CD4-positive, alpha-beta T cell (primary cell): Measurements from ENCODE around the gene GRID2. TPM values are rescaled to one million over a fixed set of nuclear protein-coding genes. Genes with fewer than 3 reads are reported as not detected.

Experiments
- ATAC-seq: fragments of 200-7000 bp; cut with Tn5 transposase; one replicate; pipeline ENCODE4 v1.10.0; 2022; ENCODE audit warnings: mild to moderate bottlenecking; ENCODE audit not compliant: poor library complexity
- CTCF ChIA-PET: fragments of 350-600 bp; sonication (Branson Sonifier 250); formaldehyde crosslinking; loops from one replicate; lab custom pipeline; 2021; ENCODE audit warnings: antibody characterized with exemption, inconsistent platforms; lab: Charles Lee
- POLR2A ChIA-PET: fragments of 350-600 bp; sonication (Branson Sonifier 250); formaldehyde crosslinking; loops from one replicate; lab custom pipeline; 2021; ENCODE audit warnings: antibody characterized with exemption, inconsistent platforms; lab: Charles Lee
- DNase-seq, 14 experiments: peaks; one replicate each; pipeline ENCODE4 v3.0.0-alpha.2; 2013 to 2020; ENCODE audit warnings: mixed read lengths in 2 of 14
- H3K27ac ChIP-seq, 2 donors: one replicate each; pipeline versions ENCODE4 v1.5.1 to v1.7.0; 2013; ENCODE audit warnings: low read length in 2 of 2, low read depth in 1 of 2, mild to moderate bottlenecking in 1 of 2
- H3K27me3 ChIP-seq, 2 experiments: 1 replicate in 1 of 2; 2 replicates in 1 of 2; pipeline versions ENCODE4 v1.6.1 to v1.7.0; 2013; ENCODE audit warnings: low read length in 2 of 2, control low read depth in 1 of 2, mild to moderate bottlenecking in 1 of 2, moderate library complexity in 1 of 2; ENCODE audit not compliant: insufficient read depth in 2 of 2, control insufficient read depth in 1 of 2
- H3K36me3 ChIP-seq: one replicate; pipeline ENCODE4 v1.6.1; 2013; ENCODE audit warnings: low read length, control low read depth; ENCODE audit not compliant: insufficient read depth
- H3K4me1 ChIP-seq: one replicate; pipeline ENCODE4 v1.6.1; 2013; ENCODE audit warnings: low read length, control low read depth; ENCODE audit not compliant: insufficient read depth
- H3K4me3 ChIP-seq: one replicate; pipeline ENCODE4 v1.5.1; 2013; ENCODE audit warnings: mild to moderate bottlenecking, low read length, moderate library complexity
- H3K9me3 ChIP-seq, 2 experiments: 1 replicate in 1 of 2; 2 replicates in 1 of 2; pipeline versions ENCODE4 v1.6.1 to v1.7.0; 2013; ENCODE audit warnings: low read length in 2 of 2, mild to moderate bottlenecking in 2 of 2, control low read depth in 1 of 2, moderate library complexity in 1 of 2; ENCODE audit not compliant: control insufficient read depth in 1 of 2, insufficient read depth in 1 of 2
- H3K27ac Mint-ChIP-seq: one replicate; pipeline ENCODE4 v1.8.0; 2020; ENCODE audit warnings: mixed read lengths
- H3K27me3 Mint-ChIP-seq: one replicate; pipeline ENCODE4 v1.8.0; 2021; ENCODE audit warnings: mixed read lengths
- H3K36me3 Mint-ChIP-seq: one replicate; pipeline ENCODE4 v1.8.0; 2021; ENCODE audit warnings: low read depth, mixed read lengths
- H3K4me1 Mint-ChIP-seq: one replicate; pipeline ENCODE4 v1.8.0; 2021; ENCODE audit warnings: low read depth, mixed read lengths
- H3K4me3 Mint-ChIP-seq: one replicate; pipeline ENCODE4 v1.8.0; 2020; ENCODE audit warnings: mild to moderate bottlenecking, mixed read lengths
- H3K9me3 Mint-ChIP-seq: one replicate; pipeline ENCODE4 v1.8.0; 2020; ENCODE audit warnings: mixed read lengths
- CTCF ChIP-seq: fragments of 200-600 bp; IDR thresholded peaks from one replicate; pipeline ENCODE4 v1.8.0; 2022; ENCODE audit warnings: antibody characterized with exemption, mild to moderate bottlenecking
- intact Hi-C, 2 experiments: fragments of 100-400 bp; cut with DNase I in 1 of 2; cut with micrococcal nuclease in 1 of 2; formaldehyde crosslinking; loops; one replicate each; pipeline versions ENCODE4 v1.15.1 to v1.9.0; 2023 to 2025; cut with DNase I, micrococcal nuclease
- total RNA-seq, 174 experiments: library from RNA in 2 of 174; stranded (reverse) in 2 of 174; gene quantifications; one replicate each; pipeline ENCODE4 v1.2.3 and lab custom pipeline; 2021 to 2026

Gene GRID2
- total RNA-seq, 2 experiments from 2014 or later: not detected

- no peak for TF ChIP-seq CTCF
- ATAC-seq (no peak), DNase-seq (no peak)
- Histone ChIP-seq H3K4me3 (no peak overlapping the region), H3K27ac (no peak overlapping the region), H3K27me3 (no peaks in the 10 kb centered on the region), H3K36me3 (no peaks in the 10 kb centered on the region), H3K9me3 (no peaks in the 10 kb centered on the region), H3K4me1 (no peaks in the 10 kb centered on the region)
- no peak overlapping the region for H3K4me3 Mint-ChIP-seq
- POLR2A ChIA-PET: no interaction called here
- no peaks in the 10 kb centered on the region for H3K27me3 Mint-ChIP-seq
- CTCF ChIA-PET: no interaction called here
- intact Hi-C loops: no loop called here
- H3K36me3 Mint-ChIP-seq: no peaks in the 10 kb centered on the region
- H3K27ac Mint-ChIP-seq: no peak overlapping the region
- H3K4me1 Mint-ChIP-seq: no peaks in the 10 kb centered on the region
- peaks cover 5% of the 10 kb centered on the region for H3K9me3 Mint-ChIP-seq
These were observed 1509.3 kb downstream of the GRID2 start for GRCh38 chr4:93813092-93813491.

DNA sequence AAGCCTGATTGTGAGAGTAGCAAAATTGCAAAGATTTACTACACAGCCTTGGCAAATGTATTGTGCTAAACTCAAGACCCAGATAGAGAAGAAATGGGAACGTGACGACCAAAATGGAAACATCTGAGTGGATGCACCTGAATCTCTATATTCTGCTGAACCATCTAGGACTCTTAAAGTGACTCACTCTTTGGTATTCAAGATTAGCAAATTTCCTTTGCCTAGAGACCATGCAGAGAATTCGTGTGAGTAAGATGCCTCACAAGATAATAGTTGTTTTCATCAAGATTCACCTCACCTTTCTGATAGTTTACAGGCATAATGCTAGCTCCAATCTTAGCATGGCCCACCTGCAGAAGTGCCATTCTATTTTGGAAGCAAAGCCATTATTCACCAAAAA lies 1510.4 kb downstream of the GRID2 start:
- Mint-ChIP-seq H3K36me3 (no peaks in the 10 kb centered on the region), H3K4me3 (no peak overlapping the region), H3K27me3 (peaks cover 6% of the 10 kb centered on the region), H3K9me3 (peaks cover 5% of the 10 kb centered on the region), H3K4me1 (no peaks in the 10 kb centered on the region), H3K27ac (no peak overlapping the region)
- Histone ChIP-seq H3K27ac (no peak overlapping the region), H3K4me1 (no peaks in the 10 kb centered on the region), H3K36me3 (no peaks in the 10 kb centered on the region), H3K4me3 (no peak overlapping the region), H3K27me3 (no peaks in the 10 kb centered on the region), H3K9me3 (no peaks in the 10 kb centered on the region)
- ChIA-PET POLR2A (no interaction called here), CTCF (no interaction called here)
- DNase-seq: no peak
- TF ChIP-seq CTCF: no peak
- ATAC-seq: no peak
- intact Hi-C loops: no loop called here

DNA sequence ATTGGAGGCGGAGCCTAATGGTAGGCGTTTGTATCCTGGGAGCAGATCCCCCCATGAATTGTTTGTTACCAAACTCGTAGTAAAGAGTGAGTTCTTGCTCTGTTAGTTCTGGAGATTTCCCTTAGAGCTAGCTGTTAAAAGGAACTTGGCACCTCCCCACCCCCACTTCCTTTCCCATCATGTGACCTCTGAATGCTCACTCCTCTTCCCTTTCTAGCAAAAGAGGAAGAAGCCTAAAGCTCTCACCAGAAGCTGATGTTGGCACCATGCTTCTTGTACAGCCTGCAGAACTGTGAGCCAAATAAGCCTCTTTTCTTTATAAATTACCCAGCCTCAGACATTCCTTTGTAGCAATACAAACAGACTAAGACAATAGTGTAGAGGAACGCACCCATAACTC lies 1511.0 kb downstream of the GRID2 start:
- H3K4me1 Mint-ChIP-seq: no peaks in the 10 kb centered on the region
- Histone ChIP-seq H3K27me3 (no peaks in the 10 kb centered on the region), H3K36me3 (no peaks in the 10 kb centered on the region), H3K4me1 (no peaks in the 10 kb centered on the region), H3K9me3 (no peaks in the 10 kb centered on the region), H3K27ac (no peak overlapping the region), H3K4me3 (no peak overlapping the region)
- peaks cover 8% of the 10 kb centered on the region for H3K27me3 Mint-ChIP-seq
- TF ChIP-seq CTCF: no peak
- no peaks in the 10 kb centered on the region for H3K36me3 Mint-ChIP-seq
- ChIA-PET CTCF (no interaction called here), POLR2A (no interaction called here)
- H3K4me3 Mint-ChIP-seq: no peak overlapping the region
- peaks cover 5% of the 10 kb centered on the region for H3K9me3 Mint-ChIP-seq
- H3K27ac Mint-ChIP-seq: no peak overlapping the region
- intact Hi-C loops: no loop called here
- ATAC-seq: no peak
- peak in 2 of 14 experiments; percentile 14 to 15 for DNase-seq
